ENCODE data around the gene VWA3B.
"Not testable (repeated sequence)": the region's sequence is repeated elsewhere in the genome, so short reads cannot be mapped to it uniquely, and the experiment has no call there.

DNA sequence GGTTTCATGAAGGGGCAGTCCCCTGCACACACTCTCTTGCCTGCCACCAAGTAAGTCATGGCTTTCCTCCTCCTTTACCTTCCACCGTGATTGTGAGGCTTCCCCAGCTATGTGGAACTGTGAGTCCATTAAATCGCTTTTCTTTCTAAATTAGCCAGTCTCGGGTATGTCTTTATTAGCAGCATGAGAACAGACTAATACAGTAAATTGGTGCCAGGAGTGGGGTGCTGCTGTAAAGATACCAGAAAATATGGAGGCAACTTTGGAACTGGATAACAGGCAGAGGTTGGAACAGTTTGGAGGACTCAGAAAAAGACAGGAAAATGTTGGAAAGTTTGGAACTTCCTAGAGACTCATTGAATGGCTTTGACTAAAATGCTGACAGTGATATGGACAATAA, 233.2 kb downstream of the VWA3B start:
- TF ChIP-seq, protein P1, sequence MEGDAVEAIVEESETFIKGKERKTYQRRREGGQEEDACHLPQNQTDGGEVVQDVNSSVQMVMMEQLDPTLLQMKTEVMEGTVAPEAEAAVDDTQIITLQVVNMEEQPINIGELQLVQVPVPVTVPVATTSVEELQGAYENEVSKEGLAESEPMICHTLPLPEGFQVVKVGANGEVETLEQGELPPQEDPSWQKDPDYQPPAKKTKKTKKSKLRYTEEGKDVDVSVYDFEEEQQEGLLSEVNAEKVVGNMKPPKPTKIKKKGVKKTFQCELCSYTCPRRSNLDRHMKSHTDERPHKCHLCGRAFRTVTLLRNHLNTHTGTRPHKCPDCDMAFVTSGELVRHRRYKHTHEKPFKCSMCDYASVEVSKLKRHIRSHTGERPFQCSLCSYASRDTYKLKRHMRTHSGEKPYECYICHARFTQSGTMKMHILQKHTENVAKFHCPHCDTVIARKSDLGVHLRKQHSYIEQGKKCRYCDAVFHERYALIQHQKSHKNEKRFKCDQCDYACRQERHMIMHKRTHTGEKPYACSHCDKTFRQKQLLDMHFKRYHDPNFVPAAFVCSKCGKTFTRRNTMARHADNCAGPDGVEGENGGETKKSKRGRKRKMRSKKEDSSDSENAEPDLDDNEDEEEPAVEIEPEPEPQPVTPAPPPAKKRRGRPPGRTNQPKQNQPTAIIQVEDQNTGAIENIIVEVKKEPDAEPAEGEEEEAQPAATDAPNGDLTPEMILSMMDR (IDR thresholded peaks at IDR 0.05): not testable (repeated sequence)
- TF ChIP-seq POLR2AphosphoS5, POLR2A (IDR thresholded peaks at IDR 0.05): not testable (repeated sequence)
